ENCODE results near the gene SYPL2.

Gene SYPL2

GRCh38 chr1:109493805-109494539 lies 27.6 kb downstream of the SYPL2 start, which contains the start of gene CYB561D1:
Gene CYB561D1 (plus strand): TSS chr1:109494094. CDS start chr1:109494140, 46 bp downstream.
- in situ Hi-C loops (cut with MboI; ENCODE audit: low sequenced_read_pairs, unreplicated experiment): no loop called here
- peak; percentile 88 for TF ChIP-seq CTCF (IDR thresholded peaks at IDR 0.05; ENCODE audit: borderline replicate concordance, control extremely low read depth, extremely low read depth, insufficient read depth, missing control alignments)
- DNase-seq (ENCODE audit: low spot score): peak; percentile 96

GRCh38 chr1:109495738-109496137 lies 29.4 kb downstream of the SYPL2 start:
- in situ Hi-C loops (cut with MboI; ENCODE audit: low sequenced_read_pairs, unreplicated experiment): loop anchor here (5.0 kb wide), 1 partner anchor 37 kb away; no protein-coding TSS in a partner anchor
- DNase-seq (ENCODE audit: low spot score): no peak
- TF ChIP-seq CTCF (IDR thresholded peaks at IDR 0.05; ENCODE audit: borderline replicate concordance, control extremely low read depth, extremely low read depth, insufficient read depth, missing control alignments): no peak

GRCh38 chr1:109497449-109498160 lies 31.3 kb downstream of the SYPL2 start:
- no peak for DNase-seq (ENCODE audit: low spot score)
- TF ChIP-seq CTCF (IDR thresholded peaks at IDR 0.05; ENCODE audit: borderline replicate concordance, control extremely low read depth, extremely low read depth, insufficient read depth, missing control alignments): no peak
- in situ Hi-C loops (cut with MboI; ENCODE audit: low sequenced_read_pairs, unreplicated experiment): loop anchor here (5.0 kb wide), 1 partner anchor 35 kb away; no protein-coding TSS in a partner anchor

- DNase-seq (ENCODE audit: low spot score): no peak
- TF ChIP-seq CTCF (IDR thresholded peaks at IDR 0.05; ENCODE audit: borderline replicate concordance, control extremely low read depth, extremely low read depth, insufficient read depth, missing control alignments): no peak
Observed at GRCh38 chr1:109498161-109498801, 31.9 kb downstream of the SYPL2 start.

GRCh38 chr1:109499081-109499480 lies 32.7 kb downstream of the SYPL2 start:
- in situ Hi-C loops (cut with MboI; ENCODE audit: low sequenced_read_pairs, unreplicated experiment): loop anchor here (5.0 kb wide), 1 partner anchor 33 kb away; no protein-coding TSS in a partner anchor
- TF ChIP-seq CTCF (IDR thresholded peaks at IDR 0.05; ENCODE audit: borderline replicate concordance, control extremely low read depth, extremely low read depth, insufficient read depth, missing control alignments): no peak
- no peak for DNase-seq (ENCODE audit: low spot score)

More at GRCh38 chr1:109498161-109498801, 31.9 kb downstream of the SYPL2 start:
- in situ Hi-C loops (cut with MboI; ENCODE audit: low sequenced_read_pairs, unreplicated experiment): loop anchor here (5.0 kb wide), 1 partner anchor 34 kb away; no protein-coding TSS in a partner anchor
